Cerebellar nuclear complex (tissue), 1 donor: ENCODE data around the gene IQCH.
"Not testable (repeated sequence)": the region's sequence is repeated elsewhere in the genome, so short reads cannot be mapped to it uniquely, and the experiment has no call there.

Experiments
- DNase-seq, 2 experiments: peaks; one replicate each; lab custom pipeline; 2025; lab: John Stamatoyannopoulos, UW

IQCH gene

DNA sequence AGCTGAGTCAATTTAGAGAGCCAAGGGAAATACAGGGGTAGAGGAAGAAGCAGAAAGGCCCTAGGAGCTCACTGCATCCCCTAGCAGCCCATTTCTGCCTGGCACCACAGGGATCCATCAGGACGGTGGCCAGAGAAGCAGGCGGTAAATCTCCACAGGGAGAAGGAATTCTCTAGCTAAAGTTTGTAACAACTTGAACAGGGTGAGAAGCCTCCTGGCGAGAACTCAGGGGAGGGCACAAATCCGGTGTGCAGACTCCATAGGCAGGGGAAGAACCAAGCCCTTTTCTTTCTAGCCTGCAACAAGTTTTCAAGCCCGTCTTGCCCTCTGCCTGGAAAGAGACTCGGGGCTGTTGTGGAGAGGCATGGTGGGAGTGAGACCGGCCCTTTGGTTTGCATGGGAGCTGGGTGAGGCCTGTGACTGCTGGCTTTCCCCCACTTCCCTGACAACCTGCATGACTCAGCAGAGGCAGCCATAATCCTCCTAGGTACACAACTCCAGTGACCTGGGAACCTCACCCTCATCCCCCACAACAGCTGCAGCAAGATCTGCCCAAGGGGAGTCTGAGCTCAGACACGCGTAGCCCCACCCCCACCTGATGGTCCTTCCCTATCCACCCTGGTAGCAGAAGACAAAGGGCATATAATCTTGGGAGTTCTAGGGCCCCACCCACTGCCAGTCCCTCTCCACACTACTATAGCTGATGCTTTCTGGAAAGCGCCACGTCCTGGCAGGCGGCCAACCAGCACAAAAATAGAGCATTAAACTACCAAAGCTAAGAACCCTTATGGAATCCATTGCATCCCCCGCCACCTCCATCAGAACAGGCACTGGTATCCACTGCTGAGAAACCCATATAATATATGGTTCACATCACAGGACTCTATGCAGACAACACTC lies 182.0 kb downstream of the IQCH start:
- not testable (repeated sequence) for DNase-seq

DNA sequence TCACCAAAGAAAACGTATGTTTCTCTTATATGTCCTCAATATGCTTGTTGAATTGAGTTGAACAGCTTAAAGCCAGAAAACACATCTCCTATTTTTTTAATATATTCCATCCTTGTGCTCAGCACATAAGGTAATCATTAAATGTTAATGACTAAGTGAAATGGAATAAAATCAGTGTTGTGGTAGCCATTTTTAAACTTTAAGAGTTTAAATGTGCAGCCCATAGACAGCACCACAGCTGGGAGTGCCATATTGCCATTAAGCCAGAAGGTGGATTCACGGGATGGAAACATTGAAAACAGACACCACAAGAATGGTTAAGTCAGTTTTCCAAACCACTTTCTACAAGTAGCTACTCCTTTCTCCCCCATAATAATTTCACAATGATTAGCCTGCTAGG lies 189.5 kb downstream of the IQCH start:
- no peak for DNase-seq

DNA sequence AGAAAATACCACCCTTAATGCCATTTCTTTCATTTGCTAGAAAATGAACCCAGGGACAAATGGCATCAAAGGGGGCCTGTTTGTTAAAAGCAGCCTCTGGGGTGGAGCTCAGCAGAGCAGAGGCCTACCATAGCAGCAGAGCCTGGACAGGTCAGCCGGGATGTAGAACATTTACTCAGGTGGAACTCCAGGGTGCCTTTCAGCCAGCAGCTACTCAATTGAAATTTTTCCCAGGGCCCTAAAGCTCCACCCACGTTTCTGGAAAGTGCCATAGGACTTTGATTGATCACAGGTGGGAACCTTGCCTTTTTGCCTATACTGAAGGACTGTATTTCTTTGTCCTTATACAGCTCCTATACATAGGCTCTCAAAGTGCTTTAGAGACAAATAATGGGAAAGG lies 191.9 kb downstream of the IQCH start:
- DNase-seq, result no peak

DNA sequence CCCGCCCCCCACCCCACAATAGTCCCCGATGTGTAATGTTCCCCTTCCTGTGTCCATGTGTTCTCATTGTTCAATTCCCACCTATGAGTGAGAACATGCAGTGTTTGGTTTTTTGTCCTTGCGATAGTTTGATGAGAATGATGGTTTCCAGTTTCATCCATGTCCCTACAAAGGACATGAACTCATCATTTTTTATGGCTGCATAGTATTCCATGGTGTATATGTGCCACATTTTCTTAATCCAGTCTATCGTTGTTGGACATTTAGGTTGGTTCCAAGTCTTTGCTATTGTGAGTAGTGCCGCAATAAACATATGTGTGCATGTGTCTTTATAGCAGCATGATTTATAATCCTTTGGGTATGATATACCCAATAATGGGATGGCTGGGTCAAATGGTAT lies 193.8 kb downstream of the IQCH start:
- not testable (repeated sequence) for DNase-seq

DNA sequence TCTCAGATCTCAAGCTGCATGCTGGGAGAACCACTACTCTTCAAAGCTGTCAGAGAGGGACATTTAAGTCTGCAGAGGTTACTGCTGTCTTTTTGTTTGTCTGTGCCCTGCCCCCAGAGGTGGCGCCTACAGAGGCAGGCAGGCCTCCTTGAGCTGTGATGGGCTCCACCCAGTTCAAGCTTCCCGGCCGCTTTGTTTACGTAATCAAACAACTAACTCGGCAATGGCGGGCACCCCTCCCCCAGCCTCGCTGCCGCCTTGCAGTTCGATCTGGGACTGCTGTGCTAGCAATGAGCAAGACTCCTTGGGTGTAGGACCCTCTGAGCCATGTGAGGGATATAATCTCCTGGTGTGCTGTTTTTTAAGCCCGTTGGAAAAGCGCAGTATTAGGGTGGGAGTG lies 199.1 kb downstream of the IQCH start:
- not testable (repeated sequence) for DNase-seq

DNA sequence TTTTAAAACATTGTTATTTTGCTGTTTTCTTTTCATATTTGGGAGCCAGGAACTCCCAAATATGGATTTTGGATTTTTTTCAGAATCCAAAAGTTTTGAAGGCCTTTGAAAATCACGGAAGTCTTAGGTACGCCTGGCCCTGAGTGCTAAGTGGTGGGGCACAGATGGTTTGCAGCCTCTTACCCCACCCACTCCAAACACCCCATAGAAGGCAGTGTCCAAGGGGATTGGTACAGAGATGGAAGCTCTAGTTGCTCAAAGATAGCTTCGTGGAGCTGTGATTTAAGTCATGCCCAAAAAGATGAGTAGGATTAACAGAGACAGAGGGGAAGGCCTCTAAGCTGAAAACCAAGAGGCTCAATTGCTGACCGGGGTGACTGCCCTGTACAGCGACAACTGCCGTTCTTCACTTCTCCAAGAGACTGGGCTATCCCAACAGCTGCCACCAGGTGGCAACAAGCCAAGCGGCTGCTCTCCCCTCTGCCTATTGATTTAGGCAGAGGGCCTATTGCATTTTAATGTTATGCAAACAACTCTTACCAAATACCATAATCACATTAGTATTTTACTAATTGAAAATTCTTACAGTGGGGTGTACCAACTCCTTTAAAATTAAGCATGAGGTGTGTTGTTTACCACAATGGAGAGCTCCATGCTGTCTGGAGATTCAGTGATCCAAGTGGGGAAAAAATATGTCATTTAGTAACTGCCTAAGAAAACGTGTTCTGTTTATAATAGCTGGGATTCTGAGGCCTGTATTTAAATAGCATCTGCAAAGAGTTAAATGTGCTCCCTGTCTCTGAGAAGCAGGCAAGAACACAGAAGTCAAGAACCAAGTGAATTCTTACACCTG lies 202.3 kb downstream of the IQCH start:
- DNase-seq, result no peak

DNA sequence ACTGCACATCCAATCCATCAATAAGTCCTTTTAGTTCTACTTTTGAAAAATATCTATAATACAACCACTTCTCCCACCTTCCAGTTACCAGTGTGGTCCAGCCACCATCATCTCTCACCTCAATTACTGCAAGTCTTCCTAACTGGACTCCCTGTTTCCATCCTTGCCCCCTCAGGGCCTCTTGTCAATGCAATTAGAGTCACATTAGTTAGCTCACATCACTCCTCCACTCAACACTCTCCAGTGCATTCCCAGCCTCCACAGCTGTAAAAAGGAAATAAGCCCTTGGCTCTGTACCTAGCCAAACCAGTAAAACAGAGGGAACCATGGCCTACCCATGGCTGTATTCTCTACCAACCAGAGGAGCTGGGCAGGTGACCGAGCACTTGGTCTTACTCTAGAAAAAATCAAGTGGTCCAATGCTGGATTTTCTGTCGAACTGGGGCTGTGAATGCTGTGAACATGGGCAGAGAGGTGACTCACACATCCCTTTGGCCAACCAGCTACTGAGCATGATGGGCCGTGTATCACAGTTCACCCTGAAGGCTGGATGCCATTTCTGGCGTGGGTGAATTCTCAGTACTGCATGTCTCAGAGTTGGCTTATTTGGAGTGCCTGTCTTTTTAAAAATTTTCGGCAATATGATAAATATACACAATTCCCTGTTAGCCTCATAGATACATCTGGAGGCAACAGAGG lies 203.9 kb downstream of the IQCH start:
- DNase-seq, result no peak

DNA sequence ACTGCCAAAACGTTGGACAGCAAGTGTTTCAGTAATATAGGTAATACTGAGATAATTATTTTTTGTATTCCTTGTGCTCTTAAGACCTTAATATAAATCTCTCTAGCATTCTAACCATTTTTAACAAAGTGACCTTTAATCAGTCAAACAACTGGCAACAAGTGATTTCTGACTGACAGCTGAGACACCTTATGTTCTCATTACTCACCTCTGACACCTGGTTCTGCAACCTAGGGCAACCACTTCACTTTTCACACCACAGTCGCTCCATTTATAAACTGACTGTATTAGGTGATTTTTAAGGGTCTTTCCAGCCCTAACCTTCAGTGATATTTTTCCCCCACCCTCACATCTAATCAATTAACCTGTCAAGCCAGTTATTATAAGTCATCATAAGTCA lies 205.9 kb downstream of the IQCH start:
- no peak for DNase-seq

DNA sequence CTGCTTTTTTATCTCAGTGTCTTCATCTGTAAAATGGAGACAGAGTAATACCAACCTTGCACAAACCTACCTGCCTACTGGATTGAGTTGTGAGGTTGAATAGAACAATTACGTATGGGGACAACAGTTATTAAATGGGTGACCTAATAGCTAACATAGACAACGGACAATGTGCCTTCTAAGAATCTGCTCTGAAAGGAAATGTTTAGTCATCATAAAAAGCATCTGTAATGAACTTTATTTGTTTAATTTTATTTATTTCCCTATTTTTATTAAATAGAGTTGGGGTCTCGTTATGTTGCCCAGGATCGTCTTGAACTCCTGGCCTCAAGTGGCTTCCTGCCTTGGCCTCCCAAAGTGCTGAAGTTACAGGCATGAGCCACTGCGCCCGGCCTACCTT lies 207.1 kb downstream of the IQCH start:
- no peak for DNase-seq

DNA sequence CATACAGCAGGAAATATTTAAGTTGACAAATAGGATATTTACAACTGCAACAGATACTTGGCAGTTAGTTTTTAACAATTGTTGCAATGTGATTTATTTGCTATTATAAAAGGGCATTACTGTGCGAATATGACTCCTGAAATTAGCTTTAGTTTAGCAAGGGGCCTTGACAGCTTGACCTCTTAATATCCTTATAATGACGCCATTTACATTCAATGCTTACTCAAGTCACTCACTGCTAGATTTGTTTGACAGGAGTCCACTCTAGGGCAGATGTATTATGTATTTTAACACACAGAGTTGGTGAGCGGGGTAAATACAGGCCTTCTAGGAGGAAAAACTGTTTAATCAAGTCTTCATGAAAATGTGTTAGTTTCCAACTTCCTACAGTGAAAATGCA lies 208.3 kb downstream of the IQCH start:
- no peak for DNase-seq

DNA sequence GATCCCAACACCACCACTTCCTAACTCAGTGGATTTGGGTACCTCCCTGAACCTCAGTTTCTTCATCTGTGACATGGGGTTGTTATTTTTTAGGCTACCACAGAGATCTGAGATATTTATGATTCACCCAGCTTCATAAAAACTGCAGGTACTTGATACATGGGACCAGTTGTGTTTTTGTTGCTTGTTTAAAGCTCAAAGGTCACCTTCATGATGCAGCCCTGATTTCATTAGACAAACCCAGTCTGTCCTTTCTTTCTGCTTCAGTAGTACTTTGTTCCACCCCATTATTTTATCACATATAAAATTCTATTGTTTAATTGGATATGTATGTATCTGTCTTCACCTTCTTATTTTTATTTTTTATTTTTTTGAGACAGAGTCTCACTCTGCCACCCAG lies 208.9 kb downstream of the IQCH start:
- DNase-seq, result no peak

DNA sequence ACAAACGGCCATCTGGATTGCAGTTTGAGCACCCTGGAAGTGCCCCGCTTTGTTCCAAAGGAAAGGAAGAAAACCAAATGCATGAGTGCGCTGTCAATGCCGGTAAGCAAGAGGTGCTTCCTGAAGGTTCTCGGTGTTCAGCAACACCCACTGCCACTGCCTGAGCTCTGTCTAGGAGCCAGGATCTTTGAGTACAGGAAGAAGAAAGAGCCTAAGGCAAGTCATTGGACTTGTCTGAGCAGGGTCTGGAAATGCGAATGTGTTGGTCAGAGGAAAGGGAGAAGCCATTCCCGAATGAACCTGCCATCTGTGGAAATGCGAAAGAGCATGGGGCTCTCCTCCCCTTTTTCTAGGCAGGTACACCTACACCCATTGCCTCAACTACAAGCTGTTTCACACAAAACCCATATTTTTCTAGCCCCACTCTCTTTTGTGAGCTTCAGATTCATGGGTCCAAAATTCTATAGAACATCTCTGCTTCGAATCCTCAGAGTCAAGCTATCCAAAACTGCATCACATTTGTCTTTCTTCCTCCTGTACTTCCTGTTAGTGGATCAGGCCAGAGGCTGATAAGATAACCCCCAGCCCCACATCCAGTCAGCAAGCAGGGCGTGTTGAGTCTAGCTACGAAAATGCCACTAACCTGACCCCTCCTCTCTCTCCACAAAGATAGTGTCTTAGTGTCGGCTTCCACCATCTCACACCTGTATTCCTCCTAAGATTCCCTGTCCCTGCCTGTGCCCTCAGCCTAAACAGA lies 210.8 kb downstream of the IQCH start:
- DNase-seq, result no peak

DNA sequence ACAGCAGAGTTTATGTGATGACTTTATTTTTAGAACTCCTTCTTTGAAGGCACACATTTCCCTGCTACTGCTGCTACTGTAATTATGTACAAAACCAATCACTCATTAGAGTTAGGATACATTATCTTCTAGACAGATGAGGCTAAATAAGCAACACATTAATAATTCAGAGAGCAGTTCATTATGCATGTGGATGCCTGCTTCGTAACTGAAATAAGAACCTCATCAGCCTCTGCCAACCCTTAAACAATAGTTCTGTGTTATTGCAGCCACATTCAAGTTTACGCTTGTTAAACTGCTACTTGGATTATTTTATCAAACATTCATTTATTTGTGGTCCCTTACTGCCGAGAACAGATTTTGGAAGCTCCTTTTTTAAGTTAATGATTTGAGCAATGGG lies 213.8 kb downstream of the IQCH start:
- DNase-seq, result no peak

DNA sequence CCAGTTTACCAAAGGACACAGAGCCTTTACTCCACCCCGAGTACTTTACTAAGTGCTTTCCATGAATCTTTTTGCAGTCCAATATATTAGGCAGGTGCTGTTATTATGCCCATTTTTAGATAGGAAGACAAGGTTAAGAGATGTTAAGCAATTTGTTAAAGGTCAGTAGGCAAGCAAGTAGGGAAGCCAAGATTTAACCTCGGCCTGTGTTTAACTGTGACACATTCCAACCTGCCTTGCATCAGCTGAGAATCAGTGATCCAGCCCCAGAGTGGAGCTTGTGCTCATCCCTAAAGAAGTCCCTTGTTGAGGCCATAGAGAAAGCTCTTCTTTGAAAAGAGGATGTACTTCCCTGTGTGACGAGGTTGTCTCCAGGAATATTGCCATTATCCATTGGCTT lies 215.1 kb downstream of the IQCH start:
- DNase-seq, result no peak

DNA sequence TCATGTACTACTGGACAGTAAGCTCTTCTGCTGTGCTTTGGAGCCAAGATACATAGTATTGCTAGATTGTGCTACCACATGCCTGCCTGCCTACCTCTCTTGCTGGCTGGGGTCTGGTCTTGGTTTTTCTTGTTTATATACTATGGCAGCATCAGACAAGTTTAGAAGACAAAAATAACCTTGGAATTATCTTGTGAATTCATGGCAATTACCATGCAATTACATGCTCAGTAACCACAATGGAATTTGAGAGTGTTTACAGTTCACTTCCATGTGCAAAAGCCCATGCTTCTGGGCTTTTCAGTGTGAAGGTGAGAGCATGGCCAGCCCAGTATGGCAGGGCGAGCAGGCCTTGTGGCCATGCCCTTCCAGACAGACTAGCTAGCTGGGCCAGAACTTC lies 218.4 kb downstream of the IQCH start:
- DNase-seq, result no peak

DNA sequence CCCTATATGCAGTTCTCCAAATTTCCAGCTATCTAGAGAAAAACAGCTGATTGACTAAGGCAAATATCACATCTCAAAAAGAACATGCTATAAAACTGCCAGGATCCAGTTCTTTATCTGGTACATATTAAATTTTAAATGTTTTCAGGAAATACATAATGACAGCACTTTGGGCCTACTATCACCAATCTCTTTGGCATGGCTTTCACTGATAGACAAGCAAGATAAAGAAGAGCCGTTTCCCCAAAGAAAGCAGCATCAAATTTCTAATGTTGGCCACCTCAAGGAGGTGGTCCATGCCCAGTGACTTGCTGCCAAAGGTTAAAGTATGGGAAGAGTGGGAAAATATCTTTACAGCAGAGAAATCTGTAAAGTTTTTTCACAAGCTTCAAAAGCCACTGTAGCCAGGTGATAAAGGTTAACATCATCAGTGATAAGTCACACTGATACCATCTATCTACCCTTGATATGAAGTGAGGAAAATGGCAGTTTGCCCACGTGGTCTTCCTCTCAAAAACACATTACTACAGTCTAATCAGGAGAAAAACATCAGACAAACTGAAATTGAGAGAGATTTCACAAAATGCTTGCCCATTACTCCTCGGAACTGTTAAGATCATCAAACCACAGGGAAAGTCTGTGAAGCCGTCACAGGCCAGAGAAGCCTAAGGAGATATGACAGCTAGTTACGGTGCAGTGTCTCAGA lies 220.0 kb downstream of the IQCH start:
- DNase-seq, result no peak

DNA sequence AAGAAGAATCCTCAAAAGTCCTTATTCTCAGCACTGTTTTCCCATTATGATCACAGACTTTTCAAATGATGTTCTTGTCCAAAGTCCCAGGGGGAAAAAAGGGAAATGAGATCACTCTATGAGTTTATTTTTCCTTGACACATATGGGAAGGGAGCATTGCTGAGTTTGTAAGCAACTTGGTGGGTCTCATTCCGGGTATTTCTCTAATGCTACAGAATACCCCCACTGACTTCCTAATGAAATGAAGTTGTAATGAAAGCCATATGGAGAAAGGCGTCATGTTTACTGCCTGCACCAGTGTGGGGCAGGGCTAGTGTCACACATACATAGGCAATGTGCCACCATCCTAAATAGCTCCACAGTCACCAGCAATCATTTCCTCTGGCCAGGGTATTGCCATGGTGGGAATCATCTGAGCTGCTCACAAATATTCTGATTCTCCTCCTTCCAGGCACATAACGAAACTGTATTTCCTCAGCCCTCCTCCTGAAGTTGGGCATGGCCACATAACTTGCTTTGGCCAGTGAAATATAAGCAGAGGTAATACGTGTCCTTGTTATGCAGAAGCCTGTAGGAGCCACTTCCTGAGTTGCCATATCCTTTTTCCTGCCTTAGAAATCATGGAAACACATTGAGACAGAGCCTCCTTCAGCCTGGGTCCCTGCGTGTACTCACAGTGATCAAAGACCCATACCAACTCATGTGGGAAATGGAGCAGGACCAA lies 225.4 kb downstream of the IQCH start:
- DNase-seq, result no peak

DNA sequence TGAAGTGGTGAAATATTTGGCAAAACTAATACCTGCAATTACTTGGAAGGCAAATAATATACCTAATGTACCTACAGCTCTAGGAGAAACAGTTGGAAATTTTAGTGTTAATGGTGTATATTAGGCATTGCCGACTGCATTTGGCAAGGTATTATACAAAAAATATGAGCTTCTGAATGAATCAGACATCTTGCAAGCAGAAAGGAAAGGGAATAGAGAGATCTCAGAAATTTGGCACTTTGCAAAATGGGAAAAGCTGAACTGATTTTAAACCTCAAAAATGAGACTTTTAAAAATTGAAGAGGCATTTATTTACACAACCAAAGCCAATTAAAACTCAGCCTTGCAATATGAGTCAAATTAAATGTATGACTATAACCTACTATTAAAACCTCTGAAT lies 226.2 kb downstream of the IQCH start:
- DNase-seq, result no peak

DNA sequence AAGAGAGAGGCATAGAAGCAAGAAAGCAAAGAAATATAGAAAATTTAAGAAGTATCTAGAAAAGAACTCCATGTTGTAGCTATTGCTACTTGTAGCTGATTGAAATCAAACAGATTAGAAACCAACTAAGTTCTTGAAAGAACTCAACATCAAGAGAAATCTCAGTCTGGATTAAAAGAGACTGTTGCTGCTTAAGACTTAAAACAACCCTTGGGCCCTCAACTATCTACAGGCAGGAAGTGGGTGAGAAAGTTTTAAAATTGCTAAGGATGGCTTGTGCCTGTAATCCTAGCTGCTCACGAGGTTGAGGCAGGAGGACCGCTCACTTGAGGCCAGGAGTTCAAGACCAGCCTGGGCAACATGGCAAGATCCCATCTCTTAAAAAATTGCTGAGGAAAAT lies 227.1 kb downstream of the IQCH start:
- DNase-seq, result no peak

DNA sequence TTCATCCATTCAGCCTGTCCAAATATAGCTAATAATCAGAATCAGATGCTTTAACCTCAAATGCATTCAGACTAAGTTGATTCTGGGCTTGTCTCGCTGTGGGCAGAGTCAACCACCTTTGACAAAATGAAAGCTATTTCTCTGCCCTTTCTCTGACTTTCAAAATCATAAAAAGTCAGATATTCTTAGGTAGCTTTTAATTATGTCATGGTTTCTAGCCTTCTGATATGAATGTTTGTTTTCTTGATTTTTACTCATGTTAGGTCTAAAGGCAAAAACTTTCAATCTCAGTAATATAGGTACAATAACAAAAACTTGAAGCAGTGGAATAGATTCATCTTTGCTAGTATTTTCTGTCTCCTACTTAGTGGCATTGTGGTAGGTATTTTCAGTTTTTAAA lies 241.0 kb downstream of the IQCH start:
- DNase-seq, result no peak
